K562 (cell line): ENCODE data around the gene DAPP1. TPM values are rescaled to one million over a fixed set of nuclear protein-coding genes. Genes with fewer than 3 reads are reported as not detected.
"Not testable (repeated sequence)": the region's sequence is repeated elsewhere in the genome, so short reads cannot be mapped to it uniquely, and the experiment has no call there.

Experiments
- ATAC-seq: fragments of 200-7000 bp; cut with Tn5 transposase; 3 replicates; pipeline ENCODE4 v1.9.1; 2020; ENCODE audit warnings: moderate library complexity
- BruUV-seq: library from RNA; stranded (reverse); fragments of 400-500 nt; replicated peaks from 2 replicates; lab custom pipeline; 2021; lab: Mats Ljungman, UMichigan
- CTCF ChIA-PET: fragments of 300-600 bp; formaldehyde crosslinking; extraction: SDS; loops from one replicate; lab custom pipeline; 2021; ENCODE audit warnings: low intra/inter-chr PET ratio; lab: Yijun Ruan, JAX
- POLR2A ChIA-PET: fragments of 300-600, 350-650 bp; sonication (Branson Sonifier 250); formaldehyde crosslinking; extraction: SDS; loops from one replicate; lab custom pipeline; 2021; ENCODE audit warnings: antibody characterized with exemption, inconsistent platforms; lab: Yijun Ruan, JAX
- DNase-seq, 4 experiments: peaks; one replicate each; pipeline versions ENCODE4 v3.0.0 to v3.0.0-alpha.2; 2011 to 2018; ENCODE audit warnings: low spot score in 3 of 4, mixed read lengths in 3 of 4; ENCODE audit errors: extremely low read depth in 1 of 4
- FAIRE-seq: peaks from 2 replicates; lab custom pipeline; 2011; peaks lifted over from hg19 to GRCh38; lab: Jason Lieb, UNC
- H2AFZ ChIP-seq: 2 replicates; pipeline ENCODE4 v1.6.0; 2011; ENCODE audit warnings: low read depth, low read length, control low read depth, inconsistent platforms
- H3K27ac ChIP-seq: fragments of 200-600 bp; 3 replicates; pipeline ENCODE4 v1.8.0; 2011; ENCODE audit warnings: low read depth, mild to moderate bottlenecking, control low read depth, inconsistent platforms, low read length, moderate library complexity, mixed read lengths; ENCODE audit errors: extremely low read depth
- H3K27me3 ChIP-seq, 2 experiments: fragments of 300-600 bp in 1 of 2; 2 replicates in 1 of 2; 3 replicates in 1 of 2; pipeline versions ENCODE4 v1.6.0 to v1.8.0; 2011; ENCODE audit warnings: inconsistent platforms in 2 of 2, low read length in 2 of 2, mild to moderate bottlenecking in 1 of 2, mixed read lengths in 1 of 2, moderate library complexity in 1 of 2; ENCODE audit not compliant: control insufficient read depth in 2 of 2, insufficient read depth in 2 of 2
- H3K36me3 ChIP-seq: fragments of 300-600 bp; 3 replicates; pipeline ENCODE4 v1.8.0; 2011; ENCODE audit warnings: mild to moderate bottlenecking, low read length, inconsistent platforms; ENCODE audit not compliant: control insufficient read depth, insufficient read depth
- H3K4me1 ChIP-seq, 2 experiments: fragments of 200-600 bp in 1 of 2; replicated peaks in 1 of 2; 2 replicates in 1 of 2; 3 replicates in 1 of 2; pipeline versions ENCODE4 v1.5.1 to v1.8.0; 2011; ENCODE audit warnings: inconsistent platforms in 2 of 2, low read length in 2 of 2, mild to moderate bottlenecking in 1 of 2, mixed read lengths in 1 of 2, moderate library complexity in 1 of 2; ENCODE audit not compliant: control insufficient read depth in 2 of 2, insufficient read depth in 2 of 2
- H3K4me2 ChIP-seq: 2 replicates; pipeline ENCODE4 v1.6.1; 2011; ENCODE audit warnings: low read length, control low read depth, inconsistent platforms, mixed read lengths; ENCODE audit not compliant: insufficient read depth
- H3K4me3 ChIP-seq: fragments of 200-600 bp; sonication (generic), shearing (Covaris generic); 2 replicates; pipeline ENCODE4 v1.5.1; 2016; ENCODE audit warnings: control low read depth, inconsistent platforms
- H3K79me2 ChIP-seq: fragments of 200-600 bp; 3 replicates; pipeline ENCODE4 v1.8.0; 2011; ENCODE audit warnings: low read length, inconsistent platforms; ENCODE audit not compliant: control insufficient read depth, insufficient read depth
- H3K9ac ChIP-seq, 2 experiments: 2 replicates each; pipeline versions ENCODE4 v1.6.0 to v1.6.1; 2011; ENCODE audit warnings: low read depth in 2 of 2, low read length in 2 of 2, control low read depth in 1 of 2, inconsistent platforms in 1 of 2, mild to moderate bottlenecking in 1 of 2, mixed read lengths in 1 of 2; ENCODE audit not compliant: insufficient read depth in 1 of 2
- H3K9me1 ChIP-seq: one replicate; pipeline ENCODE4 v1.6.0; 2011; ENCODE audit warnings: inconsistent platforms, mild to moderate bottlenecking, low read length, moderate library complexity; ENCODE audit not compliant: control insufficient read depth, insufficient read depth
- H3K9me3 ChIP-seq: replicated peaks from 2 replicates; pipeline ENCODE4 v1.5.1; 2011; ENCODE audit warnings: low read depth, low read length, inconsistent platforms; ENCODE audit not compliant: control insufficient read depth, insufficient read depth
- H4K20me1 ChIP-seq: replicated peaks from 2 replicates; pipeline ENCODE4 v1.6.1; 2011; ENCODE audit warnings: low read length, inconsistent platforms, mixed read lengths; ENCODE audit not compliant: control insufficient read depth, insufficient read depth
- CBFA2T3 ChIP-seq: fragments of 450-650 bp; IDR thresholded peaks from 2 replicates; pipeline ENCODE4 v1.6.1; 2017
- CTBP1 ChIP-seq: fragments of 450-650 bp; IDR thresholded peaks from 2 replicates; pipeline ENCODE4 v1.6.1; 2016; ENCODE audit warnings: borderline replicate concordance
- KAT7 ChIP-seq: sonication (generic); formaldehyde crosslinking; IDR thresholded peaks from 2 replicates; pipeline ENCODE4 v1.8.0; 2022; ENCODE audit warnings: missing genetic modification reagents, mild to moderate bottlenecking, borderline replicate concordance
- NEUROD1 ChIP-seq: fragments of 150-350 bp; IDR thresholded peaks from 2 replicates; pipeline ENCODE4 v1.6.1; 2014; ENCODE audit warnings: borderline replicate concordance, low read length, low read depth; ENCODE audit not compliant: partially characterized antibody
- POLR3A ChIP-seq: IDR thresholded peaks from 2 replicates; pipeline ENCODE4 v1.6.1; 2011; ENCODE audit warnings: borderline replicate concordance, mild to moderate bottlenecking, moderate library complexity; ENCODE audit not compliant: insufficient read length, insufficient read depth; ENCODE audit errors: extremely low read depth
- SREBF2 ChIP-seq: sonication (generic); formaldehyde crosslinking; IDR thresholded peaks from 2 replicates; pipeline ENCODE4 v1.4.0; 2020; ENCODE audit warnings: mild to moderate bottlenecking, missing genetic modification reagents
- WGBS: fragments of 100-300 bp; shearing (Covaris generic); methylation state at CpG from one replicate; pipeline ENCODE4 v1.1.6; 2016; ENCODE audit warnings: low coverage, mixed read lengths; ENCODE audit not compliant: insufficient coverage; ENCODE audit errors: missing lambda C conversion rate; 5-methylcytosine and 5-hydroxymethylcytosine counted together
- in situ Hi-C: fragments of 300-500 bp; cut with MboI; formaldehyde crosslinking; loops from 4 replicates; pipeline ENCODE4 v1.15.0; 2018; ENCODE audit warnings: inconsistent platforms, mixed read lengths
- intact Hi-C: fragments of 100-400 bp; cut with micrococcal nuclease; formaldehyde crosslinking; loops from 2 replicates; pipeline ENCODE4 v1.14.2; 2022
- polyA plus RNA-seq, 8 experiments: library from polyadenylated mRNA; depleted of rRNA in 4 of 8; stranded (reverse) in 5 of 8; unstranded in 3 of 8; fragments of >200 nt; fragmentation: Nextera tagmentation in 2 of 8; fragmentation: Illumina TruSeq in 1 of 8; extraction: Ambion mirVana in 2 of 8; extraction: Trizol in 1 of 8; gene quantifications; 2 replicates each; pipeline versions ENCODE4 v1.2.1 to v1.2.3, GENCODE V29; 2011 to 2014; ENCODE audit warnings: inconsistent platforms in 1 of 8, missing spikeins in 1 of 8
- total RNA-seq, 7 experiments: library from RNA; depleted of rRNA in 6 of 7; stranded (reverse); fragments of >200 nt in 6 of 7; fragmentation: Illumina TruSeq in 2 of 7; extraction: Trizol in 2 of 7; gene quantifications; 2 replicates each; pipeline versions ENCODE4 v1.2.1 to v1.2.3, GENCODE V29; 2011 to 2021; ENCODE audit warnings: low replicate concordance in 1 of 7
- TF ChIP-seq, protein P1 (sequence below): IDR thresholded peaks from 2 replicates; pipeline ENCODE4 v1.6.1; 2016; ENCODE audit warnings: missing genetic modification characterization, missing compliant biosample characterization

DAPP1 gene
- total and polyA plus RNA-seq, 9 of the 15 experiments (the other 6 are each of a cell fraction or from before 2014, with no cell fraction given) = 1.9 to 7.2 (median 3.6) TPM

DNA sequence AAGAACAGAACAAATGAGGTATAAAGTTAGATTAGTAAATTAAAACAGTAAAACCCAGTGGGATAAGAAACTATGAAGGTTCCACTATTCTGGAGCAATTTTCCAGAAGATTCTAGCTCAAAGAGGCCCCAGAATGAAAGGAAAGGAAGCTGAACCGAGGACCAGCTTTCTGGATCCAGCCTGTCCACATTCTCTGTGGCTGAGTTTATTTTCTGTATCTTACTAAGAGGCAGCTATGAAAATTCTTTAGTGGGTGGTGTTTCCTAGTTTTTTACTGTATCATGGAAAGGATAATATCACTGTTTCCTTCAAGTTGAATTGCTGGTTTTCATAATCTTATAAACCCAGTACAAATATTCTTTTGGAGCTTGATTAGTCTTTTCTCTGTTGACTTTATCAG lies 11.8 kb downstream of the DAPP1 start:
- Histone ChIP-seq H3K4me2 (no peak overlapping the region), H3K9me3 (peaks cover under 1% of the 10 kb centered on the region; the same call in 1 of the 2 replicates), H3K9ac (no peak overlapping the region), H3K27me3 (no peaks in the 10 kb centered on the region), H3K4me3 (no peak overlapping the region), H2AFZ (no peak overlapping the region), H3K36me3 (no peaks in the 10 kb centered on the region), H4K20me1 (no peaks in the 10 kb centered on the region), H3K4me1 (no peaks in the 10 kb centered on the region; a peak in 1 of 5 replicates), H3K79me2 (no peaks in the 10 kb centered on the region), H3K9me1 (no peaks in the 10 kb centered on the region), H3K27ac (no peak overlapping the region)
- TF ChIP-seq CBFA2T3 (no peak), POLR3A (no peak), NEUROD1 (no peak), KAT7 (CRISPR knock-in tag) (no peak), CTBP1 (no peak), SREBF2 (no peak)
- TF ChIP-seq, protein P1, sequence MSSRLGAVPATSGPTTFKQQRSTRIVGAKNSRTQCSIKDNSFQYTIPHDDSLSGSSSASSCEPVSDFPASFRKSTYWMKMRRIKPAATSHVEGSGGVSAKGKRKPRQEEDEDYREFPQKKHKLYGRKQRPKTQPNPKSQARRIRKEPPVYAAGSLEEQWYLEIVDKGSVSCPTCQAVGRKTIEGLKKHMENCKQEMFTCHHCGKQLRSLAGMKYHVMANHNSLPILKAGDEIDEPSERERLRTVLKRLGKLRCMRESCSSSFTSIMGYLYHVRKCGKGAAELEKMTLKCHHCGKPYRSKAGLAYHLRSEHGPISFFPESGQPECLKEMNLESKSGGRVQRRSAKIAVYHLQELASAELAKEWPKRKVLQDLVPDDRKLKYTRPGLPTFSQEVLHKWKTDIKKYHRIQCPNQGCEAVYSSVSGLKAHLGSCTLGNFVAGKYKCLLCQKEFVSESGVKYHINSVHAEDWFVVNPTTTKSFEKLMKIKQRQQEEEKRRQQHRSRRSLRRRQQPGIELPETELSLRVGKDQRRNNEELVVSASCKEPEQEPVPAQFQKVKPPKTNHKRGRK (tag) = no peak
- ATAC-seq (no peak), DNase-seq (no peak), FAIRE-seq (no peak)
- no TSS peak for BruUV-seq
- 10% methylated on average over 1 of the region's 1 CpG for WGBS
- ChIA-PET CTCF (no interaction called here), POLR2A (interaction anchor here (1.0 kb wide), 1 partner anchor 17 kb away, joined by 4 read pairs; no protein-coding TSS in a partner anchor)
- intact Hi-C loops = no loop called here
- in situ Hi-C loops = no loop called here

DNA sequence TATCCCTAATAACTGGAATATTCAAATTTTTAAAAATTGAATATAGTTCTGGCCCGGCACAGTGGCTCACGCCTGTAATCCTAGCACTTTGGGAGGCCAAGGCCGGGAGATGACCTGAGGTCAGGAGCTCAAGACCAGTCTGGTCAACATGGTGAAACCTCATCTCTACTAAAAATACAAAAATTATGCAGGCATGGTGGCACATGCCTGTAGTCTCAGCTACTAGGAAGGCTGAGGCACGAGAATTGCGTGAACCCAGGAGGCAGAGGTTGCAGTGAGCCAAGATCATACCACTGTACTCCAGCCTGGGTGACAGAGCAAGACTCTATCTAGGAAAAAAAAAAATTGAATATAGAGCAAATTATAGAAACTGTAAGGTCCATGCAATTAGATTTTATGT lies 13.4 kb downstream of the DAPP1 start:
- H2AFZ ChIP-seq, DNase-seq, H3K4me3 ChIP-seq, H4K20me1 ChIP-seq, H3K4me2 ChIP-seq, H3K9ac ChIP-seq, H3K27ac ChIP-seq, H3K4me1 ChIP-seq, in situ Hi-C loops, intact Hi-C loops, H3K79me2 ChIP-seq, CTCF ChIA-PET, BruUV-seq, H3K9me1 ChIP-seq, FAIRE-seq, ATAC-seq, H3K36me3 ChIP-seq, H3K9me3 ChIP-seq, H3K27me3 ChIP-seq: not testable (repeated sequence)
- POLR2A ChIA-PET = interaction anchor here (1.0 kb wide), 1 partner anchor 12 kb away, joined by 4 read pairs; no protein-coding TSS in a partner anchor
- 60% methylated on average over 5 of the region's 5 CpGs for WGBS
